Uterine smooth muscle cell (primary cell): ENCODE results near the gene NTMT2. TPM values are rescaled to one million over a fixed set of nuclear protein-coding genes. Genes with fewer than 3 reads are reported as not detected.

ENCODE experiments used
- total RNA-seq: library from RNA; depleted of rRNA; stranded (reverse); fragments of >200 nt; gene quantifications from 2 replicates; pipeline ENCODE4 v1.2.3, GENCODE V29; 2014

The NTMT2 gene
- total RNA-seq: not detected in 2 replicates

DNA sequence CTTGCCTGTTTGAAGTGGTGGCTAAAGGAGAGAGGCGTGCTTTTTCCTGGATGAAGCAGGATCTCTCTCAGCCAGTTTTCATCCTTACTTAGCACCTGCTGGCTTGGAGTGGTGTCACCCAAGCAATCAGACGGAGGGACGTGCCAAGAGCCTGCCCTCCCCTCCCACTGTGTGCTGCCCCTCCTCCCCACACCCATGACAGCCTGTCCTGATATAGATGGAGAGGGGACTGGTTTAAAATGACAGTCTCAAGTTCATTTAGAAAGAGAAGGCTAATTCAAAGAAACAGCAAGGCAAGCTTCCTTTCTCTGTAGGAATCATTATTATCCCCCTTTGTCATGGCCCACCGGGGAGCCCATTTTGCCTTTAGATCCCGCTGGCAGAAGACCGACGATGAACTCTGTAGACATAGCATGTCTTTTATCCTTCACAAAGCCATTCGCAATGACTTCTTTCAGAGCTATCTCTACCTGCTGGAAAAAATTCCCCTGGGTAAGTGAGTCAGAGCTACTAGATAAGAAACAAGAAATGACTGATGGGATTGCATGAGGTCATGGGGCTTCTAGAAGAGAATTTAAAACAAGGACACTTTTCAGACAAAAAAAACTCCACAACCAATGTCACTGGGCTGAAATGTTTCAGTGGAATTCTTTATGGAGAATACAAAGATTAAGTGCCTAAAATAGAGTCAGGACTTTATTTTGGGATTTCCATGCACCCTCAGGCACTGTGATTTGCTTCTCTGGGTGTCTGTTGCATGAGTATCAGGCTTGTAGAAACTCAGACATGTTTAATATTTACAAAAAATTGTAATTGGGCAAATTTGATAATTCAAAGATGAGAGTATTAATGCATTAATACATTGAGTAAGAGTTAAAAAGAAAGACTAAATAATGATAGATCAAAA, at the start of gene NTMT2:
NTMT2 (plus strand) TSS at position 190 of the 907 bp plus-strand sequence; CDS start at position 339, 149 bp downstream.

Other genes with a start within 250 kb of the NTMT2 start
- 27.0 and 29.4 TPM in 2 replicates for gene KIFAP3, start 71.3 kb upstream of the NTMT2 start, total RNA-seq